NB4 (cell line): Measurements from ENCODE around the gene CCDC170.

Experiments
- DNase-seq: peaks from one replicate; pipeline ENCODE4 v3.0.0; 2010; ENCODE audit warnings: low read depth
- H3K4me3 ChIP-seq: one replicate; pipeline ENCODE4 v1.5.1; 2011; ENCODE audit warnings: mild to moderate bottlenecking, low read depth, low read length, moderate library complexity
- MYC ChIP-seq: IDR thresholded peaks from 2 replicates; pipeline ENCODE4 v1.6.1; 2011; ENCODE audit warnings: low read depth, low read length
- POLR2A ChIP-seq: IDR thresholded peaks from 2 replicates; pipeline ENCODE4 v1.6.1; 2011; ENCODE audit warnings: mild to moderate bottlenecking; ENCODE audit not compliant: insufficient read length; ENCODE audit errors: extremely low read depth
- TF ChIP-seq, protein P1 (sequence below): IDR thresholded peaks from 2 replicates; pipeline ENCODE4 v1.6.1; 2011; ENCODE audit warnings: low read depth, low read length
- TF ChIP-seq, protein P2 (sequence below): IDR thresholded peaks from one replicate; pipeline ENCODE4 v1.5.1; 2012; ENCODE audit warnings: low read depth, low read length

CCDC170 gene

DNA sequence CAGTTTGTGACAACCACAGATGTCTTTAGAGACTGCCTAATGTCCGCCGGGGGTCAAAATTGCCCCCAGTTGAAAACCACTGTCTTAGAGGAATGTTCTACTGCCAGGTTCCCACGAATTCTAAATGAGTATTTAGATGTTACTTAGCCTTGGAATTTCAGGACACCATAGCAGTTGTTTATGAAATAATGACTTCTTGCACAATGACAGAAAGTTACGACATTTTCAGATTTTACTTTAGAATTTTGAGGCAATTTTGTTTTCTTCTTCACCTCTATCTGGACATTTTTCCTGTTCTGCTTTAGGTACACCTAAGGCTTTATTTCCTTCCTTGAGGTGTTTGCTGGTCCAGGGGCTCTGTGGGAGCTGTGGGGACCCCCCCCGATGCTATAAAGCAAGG lies 83.4 kb downstream of the CCDC170 start:
- TF ChIP-seq POLR2A (no peak), MYC (no peak)
- TF ChIP-seq, protein P1, sequence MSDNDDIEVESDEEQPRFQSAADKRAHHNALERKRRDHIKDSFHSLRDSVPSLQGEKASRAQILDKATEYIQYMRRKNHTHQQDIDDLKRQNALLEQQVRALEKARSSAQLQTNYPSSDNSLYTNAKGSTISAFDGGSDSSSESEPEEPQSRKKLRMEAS, result no peak
- TF ChIP-seq, protein P2, sequence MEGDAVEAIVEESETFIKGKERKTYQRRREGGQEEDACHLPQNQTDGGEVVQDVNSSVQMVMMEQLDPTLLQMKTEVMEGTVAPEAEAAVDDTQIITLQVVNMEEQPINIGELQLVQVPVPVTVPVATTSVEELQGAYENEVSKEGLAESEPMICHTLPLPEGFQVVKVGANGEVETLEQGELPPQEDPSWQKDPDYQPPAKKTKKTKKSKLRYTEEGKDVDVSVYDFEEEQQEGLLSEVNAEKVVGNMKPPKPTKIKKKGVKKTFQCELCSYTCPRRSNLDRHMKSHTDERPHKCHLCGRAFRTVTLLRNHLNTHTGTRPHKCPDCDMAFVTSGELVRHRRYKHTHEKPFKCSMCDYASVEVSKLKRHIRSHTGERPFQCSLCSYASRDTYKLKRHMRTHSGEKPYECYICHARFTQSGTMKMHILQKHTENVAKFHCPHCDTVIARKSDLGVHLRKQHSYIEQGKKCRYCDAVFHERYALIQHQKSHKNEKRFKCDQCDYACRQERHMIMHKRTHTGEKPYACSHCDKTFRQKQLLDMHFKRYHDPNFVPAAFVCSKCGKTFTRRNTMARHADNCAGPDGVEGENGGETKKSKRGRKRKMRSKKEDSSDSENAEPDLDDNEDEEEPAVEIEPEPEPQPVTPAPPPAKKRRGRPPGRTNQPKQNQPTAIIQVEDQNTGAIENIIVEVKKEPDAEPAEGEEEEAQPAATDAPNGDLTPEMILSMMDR, result no peak
- no peak overlapping the region for H3K4me3 ChIP-seq
- no peak for DNase-seq

DNA sequence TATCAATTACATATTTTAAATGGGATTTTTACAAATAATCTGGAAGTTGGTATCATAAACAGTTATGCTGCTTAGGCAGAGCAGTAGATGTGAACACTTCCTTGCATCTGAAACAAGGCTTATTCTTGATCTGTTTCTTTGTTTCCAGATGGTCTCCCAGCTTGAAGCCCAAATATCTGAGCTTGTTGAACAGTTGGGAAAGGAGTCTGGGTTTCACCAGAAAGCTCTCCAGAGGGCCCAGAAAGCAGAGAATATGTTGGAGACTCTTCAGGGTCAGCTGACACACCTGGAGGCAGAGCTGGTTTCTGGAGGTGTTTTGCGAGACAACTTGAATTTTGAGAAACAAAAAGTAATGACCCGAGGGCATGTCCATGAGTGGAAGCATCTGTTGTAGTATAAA lies 91.9 kb downstream of the CCDC170 start:
- no peak overlapping the region for H3K4me3 ChIP-seq
- TF ChIP-seq, protein P1, result no peak
- TF ChIP-seq, protein P2, result no peak
- TF ChIP-seq POLR2A (no peak), MYC (no peak)
- no peak for DNase-seq

DNA sequence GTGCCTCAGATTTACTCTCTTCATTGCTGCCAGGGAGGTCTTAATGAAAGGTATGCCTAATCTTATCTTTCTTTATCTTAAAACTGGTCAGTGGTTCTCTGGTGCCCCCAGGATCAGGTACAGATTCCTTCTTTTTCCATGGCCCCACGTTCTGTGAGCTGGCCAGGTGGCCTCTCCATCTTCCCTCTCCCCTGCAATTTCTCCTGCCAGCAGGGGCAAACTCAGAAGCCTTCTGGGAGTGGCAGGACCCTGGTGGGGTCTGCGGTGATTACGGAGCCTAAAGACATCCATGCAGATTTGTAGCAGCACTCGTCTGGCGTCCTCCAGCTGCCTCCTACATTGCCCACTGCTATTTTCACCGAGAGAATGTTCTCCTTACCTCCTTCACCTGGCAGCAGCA lies 95.8 kb downstream of the CCDC170 start:
- no peak for DNase-seq

DNA sequence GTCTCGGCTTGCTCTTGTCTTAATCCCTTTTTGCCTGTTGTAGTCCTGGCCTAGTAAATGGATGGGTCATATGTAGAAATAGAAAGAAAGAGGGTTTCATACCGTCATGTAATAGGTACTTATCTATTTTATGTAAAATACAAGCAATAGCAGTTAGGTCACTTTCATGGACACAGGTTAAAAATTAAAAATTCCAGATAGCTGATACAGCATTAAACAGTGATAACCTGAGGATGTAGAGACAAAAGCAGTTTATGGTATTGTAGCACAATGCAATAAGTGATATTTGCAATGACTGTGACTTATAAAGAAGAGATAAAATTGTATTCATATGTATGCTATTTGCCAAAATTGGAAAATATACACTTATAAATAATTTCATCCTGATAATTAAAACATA lies 96.9 kb downstream of the CCDC170 start:
- no peak for TF ChIP-seq POLR2A
- TF ChIP-seq, protein P2, result no peak
- TF ChIP-seq MYC, result no peak
- DNase-seq, result no peak
- no peak overlapping the region for H3K4me3 ChIP-seq

More for the DNA sequence above, 95.8 kb downstream of the CCDC170 start:
- no peak overlapping the region for H3K4me3 ChIP-seq
- TF ChIP-seq POLR2A (no peak), MYC (no peak)
- TF ChIP-seq, protein P2, result no peak
- TF ChIP-seq, protein P1, result no peak

DNA sequence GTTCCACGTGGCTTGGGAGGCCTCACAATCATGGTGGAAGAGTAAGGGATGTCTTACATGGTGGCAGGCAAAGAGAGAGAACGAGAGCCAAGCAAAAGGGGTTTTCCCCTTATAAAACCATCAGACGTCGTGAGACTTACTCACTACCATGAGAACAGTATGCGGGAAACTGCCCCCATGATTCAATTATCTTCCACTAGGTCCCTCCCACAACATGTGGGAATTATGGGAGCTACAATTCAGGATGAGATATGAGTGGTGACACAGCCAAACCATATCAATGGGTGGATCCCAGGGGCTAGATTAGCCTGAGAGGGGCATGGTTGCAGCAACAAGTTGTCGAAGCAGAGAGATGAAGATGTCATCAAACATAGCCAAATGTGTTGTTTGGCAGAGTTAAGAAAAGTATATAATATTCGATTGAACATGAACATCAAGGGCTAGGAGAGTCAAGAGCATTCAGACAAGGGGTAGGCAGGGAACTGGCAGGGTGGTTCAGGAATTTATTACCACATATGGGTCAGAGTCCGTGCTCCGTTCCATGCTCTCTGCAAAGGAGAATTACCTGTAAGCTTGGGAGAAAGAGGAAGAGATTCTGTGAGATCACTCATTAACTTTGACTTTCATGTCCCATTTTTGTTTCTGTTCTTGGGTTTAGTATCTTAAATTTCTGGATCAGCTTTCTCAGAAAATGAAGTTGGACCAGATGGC lies 98.8 kb downstream of the CCDC170 start:
- no peak overlapping the region for H3K4me3 ChIP-seq
- TF ChIP-seq, protein P1, result no peak
- TF ChIP-seq, protein P2, result no peak
- no peak for TF ChIP-seq POLR2A
- no peak for TF ChIP-seq MYC
- DNase-seq, result no peak
